HG02678 (cell line): ENCODE measurements around the gene ST3GAL3.

ENCODE experiments used
- ATAC-seq: cut with Tn5 transposase; IDR thresholded peaks from one replicate; pipeline ENCODE4 v1.9.1; 2021; ENCODE audit warnings: mild to moderate bottlenecking, moderate library complexity; ENCODE audit not compliant: unreplicated experiment

Gene ST3GAL3

DNA sequence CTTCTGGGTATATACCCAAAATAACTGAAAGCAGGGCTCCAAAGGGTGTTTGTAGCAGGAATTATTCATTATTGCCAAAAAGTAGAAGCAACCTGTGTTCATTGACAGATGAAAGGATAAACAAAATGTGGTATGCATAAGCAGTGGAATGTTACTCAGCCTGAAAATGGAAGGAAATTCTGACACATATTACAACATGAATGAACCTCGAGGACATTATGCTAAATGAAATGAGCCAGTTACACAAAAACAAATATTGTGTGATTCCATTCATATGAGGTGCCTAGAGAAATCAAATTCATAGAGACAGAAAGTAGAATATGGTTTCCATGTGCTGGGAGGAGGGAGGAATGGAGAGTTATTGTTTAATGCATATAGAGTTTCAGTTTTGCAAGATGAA is 140.0 kb downstream of the ST3GAL3 start:
- ATAC-seq = no peak

DNA sequence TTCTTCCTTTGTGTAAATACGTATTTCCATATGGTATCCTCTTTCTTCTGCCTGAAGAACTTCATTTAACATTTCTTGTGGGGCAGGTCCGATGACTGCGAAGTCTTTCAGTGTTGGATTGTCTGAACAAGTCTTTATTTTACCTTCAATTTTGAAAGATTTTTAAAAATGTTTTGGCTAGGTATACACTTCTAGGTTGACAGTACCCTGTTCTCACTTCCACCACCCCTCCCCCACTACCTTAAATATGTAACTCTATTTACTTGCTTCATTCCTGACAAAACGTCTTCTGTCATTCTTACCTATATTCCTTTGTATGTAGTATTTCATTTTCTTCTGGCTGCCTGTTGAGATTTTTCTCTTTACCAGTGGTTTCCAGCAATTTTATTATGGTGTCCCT is 140.5 kb downstream of the ST3GAL3 start:
- no peak for ATAC-seq

DNA sequence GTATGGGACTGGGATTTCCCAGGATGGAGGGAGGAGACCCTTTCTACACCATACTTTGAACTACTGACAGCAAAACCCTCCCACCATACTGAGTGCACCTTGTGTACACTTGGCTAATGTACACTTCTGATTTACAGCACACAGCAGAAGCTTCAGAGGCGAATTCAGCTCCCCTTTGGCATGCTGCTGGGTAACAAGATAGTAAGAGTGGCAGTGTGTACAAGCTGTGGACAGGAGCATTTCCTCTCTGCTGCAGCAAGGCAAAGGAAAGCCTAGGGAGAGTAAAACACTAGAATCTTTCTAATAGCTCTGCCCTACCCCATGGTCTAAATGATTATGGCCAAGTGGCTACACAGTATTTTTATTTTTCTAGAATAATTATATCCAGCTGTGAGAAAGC is 142.3 kb downstream of the ST3GAL3 start:
- no peak for ATAC-seq

DNA sequence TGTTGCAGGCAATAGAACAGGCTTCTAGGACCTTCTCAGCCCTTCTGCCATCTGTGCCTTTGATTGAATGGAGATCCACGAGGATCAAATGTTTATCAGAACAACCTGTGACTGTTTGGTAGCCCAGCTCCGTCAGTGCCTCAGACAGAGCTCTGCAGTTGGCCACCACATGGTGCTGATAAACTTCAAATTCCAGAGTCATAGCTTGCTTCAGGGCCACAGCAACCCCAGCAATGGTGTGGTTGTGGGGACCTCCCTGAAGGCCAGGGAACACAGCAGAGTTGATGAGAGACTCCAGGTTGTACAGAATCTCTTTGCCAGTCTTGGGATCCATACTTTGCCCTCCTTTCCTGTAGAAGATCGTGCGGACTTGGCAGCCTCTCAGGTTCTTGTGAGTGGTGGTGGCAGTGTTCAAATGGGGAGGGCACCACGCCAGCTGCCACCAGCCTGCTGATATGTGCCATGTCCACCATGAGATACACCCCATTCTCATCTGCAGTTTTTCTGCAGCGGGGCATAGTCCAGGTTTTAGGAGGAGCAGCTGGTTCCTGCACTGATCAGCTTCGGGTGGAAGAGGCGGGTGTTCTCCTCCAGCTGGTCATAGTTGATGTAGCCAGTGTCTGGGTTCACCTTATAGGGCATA is 143.4 kb downstream of the ST3GAL3 start:
- ATAC-seq = no peak

DNA sequence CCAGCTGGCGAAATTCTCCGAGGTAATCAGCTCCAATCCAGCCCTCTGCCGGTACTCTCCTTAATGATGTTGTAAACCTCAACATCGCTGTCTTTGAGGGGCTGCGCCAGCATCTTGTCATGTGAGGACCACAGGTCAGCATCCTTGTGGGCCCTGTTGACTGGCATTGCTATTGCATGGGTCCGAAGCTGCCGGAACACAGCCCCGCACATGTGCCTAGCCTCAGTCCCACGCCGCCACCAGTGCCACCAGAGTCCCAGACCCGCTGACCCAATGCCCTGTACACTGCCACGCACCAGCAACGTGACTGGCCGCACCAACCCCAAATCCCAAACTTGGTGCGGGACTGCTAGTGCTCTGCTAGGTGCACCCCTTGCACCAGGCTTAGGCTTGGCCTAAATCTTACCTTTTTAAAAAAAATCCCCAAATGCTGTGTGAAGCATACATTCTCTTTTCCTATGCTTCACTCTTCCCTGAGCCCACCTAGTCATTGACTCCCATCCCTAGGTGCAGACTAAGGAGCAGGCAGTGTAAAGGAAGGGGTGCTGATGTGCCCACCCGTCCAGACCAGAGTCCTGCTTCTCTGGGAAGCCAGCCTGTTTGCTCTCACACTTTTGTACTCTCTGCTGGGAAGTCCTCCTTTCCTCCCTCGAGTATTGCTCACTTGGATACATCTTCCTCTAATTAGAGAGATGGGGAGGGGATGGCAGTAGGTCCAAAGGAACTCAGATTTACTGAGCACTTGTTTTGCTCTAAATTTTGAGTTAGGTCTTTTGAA is 144.4 kb downstream of the ST3GAL3 start:
- no peak for ATAC-seq

DNA sequence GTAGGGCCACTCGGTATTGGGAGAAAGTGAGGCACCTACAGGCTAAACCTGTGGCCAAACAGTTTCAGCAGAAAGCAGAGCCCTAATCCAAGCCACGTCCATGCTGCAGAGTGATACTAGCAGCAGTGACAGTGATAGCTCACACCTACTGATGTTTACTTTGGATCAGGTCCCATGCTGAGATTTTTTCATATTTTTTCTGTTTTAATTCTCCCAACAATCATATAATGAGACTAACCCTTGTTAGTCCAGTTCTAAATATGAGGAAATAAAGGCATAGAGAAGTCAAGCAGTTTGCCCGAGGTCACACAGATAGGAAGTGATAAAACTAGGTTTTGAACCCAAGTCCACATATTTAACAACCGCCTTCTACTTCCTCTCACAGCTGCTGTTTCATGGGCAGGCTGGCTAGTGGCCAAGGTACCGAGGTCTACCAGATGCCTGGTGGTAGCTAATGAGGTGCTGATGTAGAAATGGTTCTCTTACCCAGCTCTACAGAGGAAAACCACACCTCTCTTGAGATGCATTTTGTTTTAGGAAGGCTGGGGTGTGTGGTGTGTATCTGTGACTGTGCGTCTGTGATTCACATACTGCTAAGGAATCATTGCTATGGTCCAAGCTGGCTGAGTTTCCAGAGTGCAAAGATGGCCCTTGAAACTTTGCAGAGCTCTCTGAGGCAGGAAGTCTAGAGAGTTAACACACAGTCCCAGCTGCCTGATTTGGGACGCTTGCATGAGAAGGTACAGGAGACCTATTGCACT is 146.0 kb downstream of the ST3GAL3 start:
- peak; percentile 84 for ATAC-seq

DNA sequence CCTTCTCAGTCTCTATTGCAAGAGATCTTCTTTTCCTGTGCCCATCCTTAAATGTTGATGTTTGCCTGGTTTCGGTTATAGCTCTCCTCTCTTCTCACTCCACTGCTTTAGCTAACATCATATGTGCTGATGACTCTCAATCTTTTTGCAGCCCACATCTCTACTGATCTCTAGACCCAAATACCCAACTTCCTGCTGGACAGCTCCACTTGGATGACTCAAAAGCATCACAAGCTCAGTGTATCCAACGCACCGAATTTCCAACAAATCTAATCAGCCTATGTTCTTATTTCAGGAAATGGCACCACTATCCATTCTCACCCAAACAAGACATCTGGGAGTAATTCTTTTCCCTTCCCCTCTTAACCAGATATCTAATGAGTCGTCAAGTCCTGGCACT is 147.1 kb downstream of the ST3GAL3 start:
- ATAC-seq = no peak

DNA sequence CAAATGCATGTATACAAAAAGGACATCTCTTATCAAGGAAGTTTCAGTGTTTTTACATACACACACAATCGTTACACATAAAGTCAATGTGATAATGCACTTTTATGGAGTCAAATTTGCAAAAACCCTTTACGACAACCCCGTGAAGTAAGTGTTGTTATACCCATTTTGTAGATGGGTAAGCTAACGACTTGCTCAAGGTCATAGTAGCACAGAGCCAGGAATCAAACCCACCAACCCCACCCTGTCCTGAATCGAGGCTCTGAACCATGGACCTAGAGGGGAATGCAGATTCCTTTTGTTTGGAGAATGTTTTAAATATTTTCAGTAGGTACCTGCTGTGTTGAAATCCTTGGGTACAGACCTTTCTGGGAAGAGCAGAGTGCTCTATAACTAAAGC is 148.9 kb downstream of the ST3GAL3 start:
- no peak for ATAC-seq

DNA sequence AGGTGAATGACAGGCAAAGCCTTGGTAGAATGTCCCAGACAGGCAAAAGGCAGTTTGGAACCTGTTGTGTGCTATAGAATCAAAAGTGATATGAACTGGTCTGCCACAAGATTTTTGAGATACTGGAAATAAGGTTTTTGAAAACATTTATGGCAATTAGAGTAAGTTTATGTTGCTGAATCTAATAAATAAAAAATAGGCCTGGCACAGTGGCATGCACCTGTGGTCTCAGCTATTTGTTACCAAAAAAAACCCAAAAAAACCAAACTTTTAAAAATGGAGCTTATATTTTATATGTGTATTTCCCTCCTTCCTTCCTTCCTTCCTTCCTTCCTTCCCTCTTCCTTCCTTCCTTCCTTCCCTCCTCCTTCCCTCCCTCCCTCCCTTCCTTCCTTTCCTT is 149.8 kb downstream of the ST3GAL3 start:
- ATAC-seq = no peak

DNA sequence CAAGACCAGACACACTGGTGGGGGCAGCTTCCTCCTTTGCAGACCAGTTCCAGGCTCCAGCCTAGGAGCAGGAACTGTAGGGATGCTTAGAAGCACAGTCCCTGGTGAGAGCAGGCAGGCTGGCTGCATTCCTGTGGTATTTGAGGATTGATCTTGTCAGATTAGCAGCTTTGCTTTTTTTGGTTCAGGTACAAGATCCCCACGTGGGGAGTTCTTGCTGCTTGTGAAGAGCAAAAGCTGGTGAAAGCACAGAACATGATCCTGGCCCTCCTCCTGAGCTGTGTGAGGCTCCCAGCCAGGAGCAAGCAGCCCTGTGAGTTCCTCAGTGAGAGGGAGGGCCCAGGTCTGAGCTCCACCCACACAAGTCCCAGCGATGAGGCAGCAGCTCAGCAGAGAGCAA is 151.0 kb downstream of the ST3GAL3 start:
- ATAC-seq = no peak

DNA sequence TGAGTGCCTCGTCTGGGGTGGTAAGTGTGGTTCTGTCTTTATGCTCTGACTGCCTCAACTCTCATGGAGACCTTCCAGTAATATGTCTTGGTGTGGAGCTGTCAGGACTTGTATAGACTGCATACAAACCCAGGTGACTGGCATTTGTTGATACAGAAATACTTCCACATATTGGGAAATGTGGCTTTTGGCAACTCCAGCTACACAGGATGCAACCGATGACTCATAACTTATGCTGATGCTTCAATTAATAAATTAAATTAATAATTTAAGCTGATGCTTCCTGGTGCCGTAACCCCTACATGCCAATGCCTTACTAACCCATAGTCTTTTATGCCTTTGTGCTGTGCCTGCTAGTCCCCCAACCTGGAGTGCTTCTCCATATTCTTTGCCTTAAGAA is 154.0 kb downstream of the ST3GAL3 start:
- no peak for ATAC-seq

DNA sequence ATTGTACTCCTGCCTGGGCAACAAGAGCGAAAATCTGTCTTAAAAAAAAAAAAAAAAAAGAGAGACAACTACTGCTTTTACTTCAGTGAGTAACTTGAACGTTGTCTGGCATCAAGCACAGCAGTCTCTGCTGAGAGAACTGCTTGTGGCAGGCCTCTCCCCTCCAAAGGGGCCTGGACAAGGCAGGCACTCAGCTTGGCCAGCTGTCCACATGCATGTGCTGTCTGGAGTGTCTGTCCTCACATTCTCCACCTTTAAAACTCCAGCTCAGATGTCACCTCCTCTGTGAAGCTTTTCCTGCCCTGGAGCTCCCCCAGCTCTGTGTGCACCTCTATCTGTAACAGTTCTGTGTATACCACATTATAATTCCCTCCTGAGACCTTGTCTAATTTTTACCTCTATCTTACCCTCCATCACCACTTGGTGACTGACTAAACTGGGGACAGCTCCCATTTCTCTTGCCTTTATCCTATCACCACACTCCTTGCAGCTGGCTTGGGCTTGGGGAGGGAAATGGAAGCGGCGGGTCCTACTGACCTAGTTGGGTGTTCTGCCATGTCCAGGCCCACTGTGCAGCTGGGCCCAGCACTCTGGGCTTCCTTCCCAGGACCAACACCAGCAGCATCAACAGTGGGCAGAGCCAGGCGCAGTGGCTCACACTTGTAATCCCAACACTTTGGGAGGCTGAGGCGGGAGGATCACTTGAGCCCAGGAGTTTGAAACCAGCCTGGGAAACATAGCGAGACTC is 154.8 kb downstream of the ST3GAL3 start:
- no peak for ATAC-seq

DNA sequence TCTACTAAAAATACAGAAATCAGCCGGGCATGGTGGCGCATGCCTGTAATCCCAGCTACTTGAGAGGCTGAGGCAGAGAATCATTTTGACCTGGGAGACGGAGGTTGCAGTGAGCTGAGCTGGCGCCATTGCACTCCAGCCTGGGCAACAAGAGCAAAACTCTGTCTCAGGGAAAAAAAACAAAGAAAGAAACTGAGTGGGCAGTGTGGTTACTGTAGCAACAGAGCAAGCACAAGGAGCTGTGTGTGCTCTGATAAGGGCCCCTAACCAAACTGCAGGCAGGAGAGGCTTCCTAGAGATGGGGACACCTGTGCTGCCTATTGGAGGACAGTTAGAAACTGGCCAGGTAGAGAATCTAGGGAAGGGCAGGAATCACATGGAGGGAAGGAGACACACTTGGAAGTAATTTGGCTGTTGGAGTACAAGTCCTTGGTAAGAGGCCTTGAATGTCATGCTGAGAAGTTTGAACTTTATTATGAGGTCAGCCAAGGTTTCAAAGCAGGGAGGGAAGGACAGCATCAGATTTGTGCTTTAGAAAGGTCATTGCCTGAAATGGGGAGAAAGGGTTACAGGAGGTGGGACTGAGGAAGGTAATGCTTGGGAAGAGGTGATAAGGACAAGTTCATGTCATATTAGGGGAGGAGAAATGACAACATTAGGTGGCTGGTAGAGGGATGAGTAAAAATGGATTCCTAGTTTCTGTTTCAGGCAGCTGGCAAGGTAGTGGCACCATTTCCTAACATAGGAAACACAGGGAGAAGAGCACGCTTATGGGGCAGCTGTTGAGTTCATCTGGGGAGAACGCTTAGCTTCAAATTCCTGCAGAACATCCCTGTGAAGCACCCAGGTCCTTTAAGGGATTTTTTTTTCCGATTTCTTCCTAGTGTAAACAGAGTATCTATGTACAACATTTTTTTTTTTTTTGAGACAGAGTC is 157.0 kb downstream of the ST3GAL3 start:
- ATAC-seq = no peak

DNA sequence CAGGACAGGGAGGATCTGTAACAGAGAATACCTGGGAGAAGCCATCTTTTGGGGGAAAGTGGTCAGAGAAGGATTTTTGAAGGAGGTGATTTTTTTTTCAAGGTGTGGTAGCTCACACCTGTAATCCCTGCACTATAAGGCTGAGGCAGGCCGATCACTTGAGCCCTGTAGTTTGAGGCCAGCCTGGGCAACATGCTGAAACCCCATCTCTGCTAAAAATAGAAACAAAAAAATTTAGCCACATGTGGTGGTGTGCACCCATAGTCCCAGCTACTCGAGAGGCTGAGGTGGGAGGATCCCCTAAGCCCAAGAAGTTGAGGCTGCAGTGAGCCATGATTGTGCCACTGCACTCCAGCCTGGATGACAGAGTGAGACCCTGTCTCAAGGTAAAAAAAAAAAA is 158.9 kb downstream of the ST3GAL3 start:
- no peak for ATAC-seq

DNA sequence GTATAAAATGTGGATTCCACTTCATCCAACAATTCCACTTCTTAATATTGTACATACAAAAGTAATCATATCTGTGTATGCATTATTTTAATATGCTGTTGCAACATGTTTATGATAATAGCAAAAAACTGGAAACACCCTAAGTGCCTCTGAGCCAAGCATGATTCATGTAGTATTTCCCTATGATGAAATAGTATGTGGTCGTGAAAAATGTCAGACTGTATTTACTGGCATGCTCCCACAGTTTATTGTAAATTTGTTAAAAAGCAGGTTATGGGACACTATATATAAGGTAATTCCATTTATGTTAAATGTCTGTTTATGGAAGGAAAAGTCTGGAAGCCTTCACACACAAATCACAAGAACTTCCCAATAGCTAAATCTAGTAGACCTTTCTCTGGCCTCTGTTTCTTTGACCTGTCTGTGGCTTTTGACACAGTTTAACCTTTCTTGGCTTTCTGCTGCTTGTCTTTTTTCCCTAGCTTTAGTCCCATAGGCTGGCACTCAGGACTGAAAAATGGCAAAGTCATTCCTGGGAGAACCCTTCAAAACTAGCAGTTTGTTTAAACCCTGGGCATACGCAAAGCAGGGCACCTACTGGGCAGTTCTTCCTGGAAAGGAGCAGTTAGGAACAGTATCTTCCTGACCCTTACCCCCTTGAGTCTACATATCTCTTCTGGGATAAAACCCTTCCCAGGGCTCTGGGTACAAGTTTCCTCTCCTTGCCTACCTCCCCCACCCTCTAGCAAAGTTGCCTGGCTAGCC is 160.8 kb downstream of the ST3GAL3 start:
- no peak for ATAC-seq

DNA sequence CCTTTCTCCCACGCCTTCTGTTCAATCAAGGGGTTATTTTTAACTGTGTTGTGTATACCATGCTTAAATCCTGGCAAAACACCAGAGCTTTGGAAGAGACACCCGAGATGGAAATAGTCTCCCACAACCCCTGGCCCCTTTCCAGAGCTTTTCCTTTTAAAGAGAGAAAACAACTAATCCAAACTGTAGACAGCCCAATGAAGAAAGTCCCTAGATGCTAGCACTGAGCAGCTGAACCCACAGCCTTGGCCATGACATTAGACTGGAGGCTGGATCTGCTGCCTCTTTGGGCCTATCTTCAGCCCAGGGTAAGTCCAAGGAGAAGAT is 161.4 kb downstream of the ST3GAL3 start:
- ATAC-seq = no peak

DNA sequence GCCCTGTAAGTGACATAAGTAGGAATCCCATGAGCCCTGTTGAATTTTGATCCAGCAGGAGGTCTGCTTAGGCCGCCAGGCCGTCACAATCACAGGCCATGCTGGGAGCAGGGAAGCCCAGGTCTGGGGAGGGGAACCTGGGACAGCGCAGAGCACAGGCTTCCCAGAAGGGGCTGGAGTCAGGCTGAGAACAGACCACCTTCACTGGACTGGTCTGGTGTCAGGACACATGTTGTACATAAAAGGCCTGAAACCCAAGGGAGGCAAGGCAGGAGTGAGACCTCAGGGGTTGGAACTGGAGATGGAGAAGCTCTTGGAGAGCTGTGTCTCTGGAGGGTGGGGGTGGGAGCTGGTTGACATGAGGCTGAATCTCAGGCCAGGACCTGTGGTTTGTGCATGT is 163.0 kb downstream of the ST3GAL3 start:
- no peak for ATAC-seq

DNA sequence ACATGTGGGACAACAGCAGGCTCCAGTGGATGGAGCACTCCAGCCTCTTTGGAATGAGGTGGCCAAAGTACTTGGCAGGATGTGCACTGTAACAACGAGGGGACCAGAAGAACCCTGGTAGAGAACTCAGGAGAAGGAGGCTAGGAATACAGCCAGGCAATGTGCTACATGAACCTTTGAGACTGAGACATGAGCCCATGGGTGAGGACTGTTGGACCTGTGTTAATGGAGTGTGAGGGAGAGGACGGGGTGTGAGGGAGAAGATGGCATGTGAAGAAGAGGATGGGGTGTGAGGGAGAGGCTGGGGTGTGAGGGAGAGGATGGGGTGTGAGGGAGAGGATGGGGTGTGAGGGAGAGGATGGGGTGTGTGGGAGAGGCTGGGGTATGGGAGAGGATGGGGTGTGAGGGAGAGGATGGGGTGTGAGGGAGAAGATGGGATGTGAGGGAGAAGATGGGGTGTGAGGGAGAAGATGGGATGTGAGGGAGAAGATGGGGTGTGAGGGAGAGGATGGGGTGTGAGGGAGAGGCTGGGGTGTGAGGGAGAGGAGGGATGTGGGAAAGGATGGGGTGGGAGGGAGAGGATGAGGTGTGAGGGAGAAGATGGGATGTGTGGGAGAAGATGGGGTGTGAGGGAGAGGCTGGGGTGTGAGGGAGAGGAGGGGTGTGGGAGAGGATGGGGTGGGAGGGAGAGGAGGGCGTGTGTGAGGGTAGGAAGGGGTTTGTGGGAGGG is 164.0 kb downstream of the ST3GAL3 start:
- ATAC-seq = no peak

DNA sequence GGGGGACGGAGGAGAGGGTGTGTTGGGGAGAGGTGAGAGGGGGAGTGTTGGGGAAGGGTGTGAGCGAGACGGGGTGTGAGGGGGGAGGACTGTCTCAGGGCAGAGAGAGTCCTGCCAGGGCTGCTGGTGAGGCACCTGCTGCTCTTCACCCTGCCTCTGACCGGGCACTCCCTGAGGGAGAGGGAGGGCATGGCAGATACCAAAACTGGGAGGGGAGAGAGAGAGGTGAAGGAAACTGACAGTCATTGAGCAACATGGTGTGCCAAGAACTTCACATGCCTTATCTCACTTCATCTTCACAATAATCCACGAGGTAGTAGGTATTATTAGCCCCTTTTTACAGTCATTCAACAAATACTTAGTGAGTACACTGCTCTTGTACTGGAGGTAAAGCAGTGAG is 164.9 kb downstream of the ST3GAL3 start:
- ATAC-seq = no peak
